C4-2B (cell line): Measurements from ENCODE around the gene LIMCH1.

Experiments
- CTCF ChIP-seq: fragments of 450-650 bp; conservative IDR thresholded peaks from 2 replicates; pipeline ENCODE4 v1.5.1; 2017; ENCODE audit warnings: mild to moderate bottlenecking
- ZFX ChIP-seq: fragments of 450-650 bp; IDR thresholded peaks from 2 replicates; pipeline ENCODE4 v1.6.1; 2017

DNA sequence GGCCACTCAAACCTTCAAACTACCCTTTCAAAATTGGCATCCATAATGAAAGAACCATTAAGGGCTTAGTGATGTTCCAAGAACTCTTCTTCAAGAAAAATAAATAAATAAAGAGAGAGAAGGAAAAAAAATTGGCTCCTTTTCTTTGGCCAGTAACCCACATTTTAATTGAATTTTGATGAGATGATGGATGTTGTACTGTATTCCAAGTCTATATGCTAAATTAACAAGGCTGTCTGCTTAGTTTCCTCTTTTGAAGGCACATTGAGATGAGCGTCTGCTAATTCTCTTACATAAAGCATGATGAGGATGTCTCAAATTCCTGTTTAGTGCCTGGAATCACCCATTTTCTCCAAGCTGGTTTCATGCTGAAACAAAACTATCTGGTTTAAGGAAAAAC, 177.2 kb downstream of the LIMCH1 start:
- TF ChIP-seq CTCF, result no peak
- TF ChIP-seq ZFX, result no peak
